Coronary artery (tissue), 2 donors: ENCODE measurements around the gene TMEM150A.
A peak's percentile ranks its signal among the peaks of the same experiment; 100 is the strongest.

Source experiments
- DNase-seq: peaks from one replicate; pipeline ENCODE4 v3.0.0-alpha.2; 2017; ENCODE audit warnings: low spot score
- H3K27ac ChIP-seq, 2 donors: fragments of 200-600 bp; sonication (generic); one replicate each; pipeline ENCODE4 v1.5.1; 2016 to 2019
- H3K4me3 ChIP-seq: fragments of 200-600 bp; sonication (generic); 2 replicates; pipeline ENCODE4 v1.5.1; 2016; ENCODE audit warnings: mild to moderate bottlenecking, moderate library complexity
- CTCF ChIP-seq: fragments of 200-600 bp; sonication (generic); IDR thresholded peaks from one replicate; pipeline ENCODE4 v1.5.1; 2019; ENCODE audit warnings: antibody characterized with exemption

TMEM150A gene

GRCh38 chr2:85551698-85552678 lies 50.5 kb downstream of the TMEM150A start:
- TF ChIP-seq CTCF, result peak; percentile 81
- Histone ChIP-seq H3K4me3 (no peak overlapping the region), H3K27ac (no peak overlapping the region)
- peak; percentile 82 for DNase-seq

GRCh38 chr2:85550486-85550885 lies 52.0 kb downstream of the TMEM150A start:
- TF ChIP-seq CTCF, result no peak
- no peak for DNase-seq
- Histone ChIP-seq H3K4me3 (no peak overlapping the region), H3K27ac (no peak overlapping the region)

- TF ChIP-seq CTCF, result no peak
- no peak overlapping the region for H3K4me3 ChIP-seq
- H3K27ac ChIP-seq, result no peak overlapping the region
- DNase-seq, result no peak
Measured at GRCh38 chr2:85549826-85550225, 52.7 kb downstream of the TMEM150A start.

GRCh38 chr2:85549095-85549494 lies 53.4 kb downstream of the TMEM150A start:
- no peak for DNase-seq
- Histone ChIP-seq H3K4me3 (no peak overlapping the region), H3K27ac (no peak overlapping the region)
- no peak for TF ChIP-seq CTCF

- H3K4me3 ChIP-seq, result no peak overlapping the region
- TF ChIP-seq CTCF, result no peak
- no peak for DNase-seq
- H3K27ac ChIP-seq, result no peak overlapping the region
Measured at GRCh38 chr2:85548608-85548900, 53.9 kb downstream of the TMEM150A start.
